IMR-90 (cell line): ENCODE measurements around the gene LRCH3. TPM values are rescaled to one million over a fixed set of nuclear protein-coding genes. Genes with fewer than 3 reads are reported as not detected.

Experiments used
- ATAC-seq: fragments of 200-7000 bp; cut with Tn5 transposase; 2 replicates; pipeline ENCODE4 v1.9.1; 2020; ENCODE audit warnings: low read depth, mild to moderate bottlenecking, moderate library complexity
- BruUV-seq: library from RNA; stranded (reverse); fragments of 400-500 nt; replicated peaks from 2 replicates; lab custom pipeline; 2021; lab: Mats Ljungman, UMichigan
- CTCF ChIA-PET: fragments of 300-600 bp; formaldehyde crosslinking; extraction: SDS; loops from one replicate; lab custom pipeline; 2021; ENCODE audit warnings: antibody characterized with exemption; lab: Yijun Ruan, JAX
- POLR2A ChIA-PET: fragments of 300-600 bp; sonication (Branson Sonifier 250); formaldehyde crosslinking; loops from one replicate; lab custom pipeline; 2022; ENCODE audit warnings: antibody characterized with exemption; ENCODE audit not compliant: unreplicated experiment; lab: Charles Lee
- DNase-seq: peaks from one replicate; pipeline ENCODE4 v3.0.0; 2013
- H2AFZ ChIP-seq: replicated peaks from 2 replicates; pipeline ENCODE3; 2013; ENCODE audit warnings: low read length, mild to moderate bottlenecking; ENCODE audit not compliant: poor library complexity
- H2AK5ac ChIP-seq: 2 replicates; pipeline ENCODE4 v1.6.1; 2013; ENCODE audit warnings: low read depth, low read length, inconsistent platforms
- H2AK9ac ChIP-seq: replicated peaks from 2 replicates; pipeline ENCODE3; 2013; ENCODE audit warnings: mild to moderate bottlenecking, low read depth, low read length, moderate library complexity; ENCODE audit not compliant: poor library complexity
- H2BK120ac ChIP-seq: 2 replicates; pipeline ENCODE4 v1.6.1; 2013; ENCODE audit warnings: low read depth, low read length, inconsistent platforms
- H2BK15ac ChIP-seq: 3 replicates; pipeline ENCODE4 v1.6.1; 2013; ENCODE audit warnings: low read depth, low read length, inconsistent platforms
- H2BK20ac ChIP-seq: 2 replicates; pipeline ENCODE4 v1.6.1; 2013; ENCODE audit warnings: low read depth, mild to moderate bottlenecking, inconsistent platforms, low read length, moderate library complexity
- H2BK5ac ChIP-seq: 2 replicates; pipeline ENCODE4 v1.6.1; 2013; ENCODE audit warnings: mild to moderate bottlenecking, low read depth, low read length, inconsistent platforms; ENCODE audit not compliant: poor library complexity, severe bottlenecking
- H3K14ac ChIP-seq: replicated peaks from 2 replicates; pipeline ENCODE4 v1.6.1; 2013; ENCODE audit warnings: low read depth, low read length, inconsistent platforms
- H3K18ac ChIP-seq: 2 replicates; pipeline ENCODE4 v1.6.1; 2013; ENCODE audit warnings: low read depth, low read length, control low read depth
- H3K23ac ChIP-seq: 2 replicates; pipeline ENCODE4 v1.6.1; 2013; ENCODE audit warnings: low read depth, low read length, inconsistent platforms
- H3K27ac ChIP-seq: 2 replicates; pipeline ENCODE4 v1.5.1; 2013; ENCODE audit warnings: mild to moderate bottlenecking, control low read depth, low read length; ENCODE audit not compliant: insufficient read depth
- H3K27me3 ChIP-seq: 2 replicates; pipeline ENCODE4 v1.6.1; 2013; ENCODE audit warnings: low read length; ENCODE audit not compliant: control insufficient read depth, insufficient read depth
- H3K36me3 ChIP-seq: 2 replicates; pipeline ENCODE4 v1.6.1; 2013; ENCODE audit warnings: low read length, mixed read lengths; ENCODE audit not compliant: control insufficient read depth, insufficient read depth
- H3K4ac ChIP-seq: 2 replicates; pipeline ENCODE4 v1.6.1; 2013; ENCODE audit warnings: low read depth, low read length, inconsistent platforms
- H3K4me1 ChIP-seq: 2 replicates; pipeline ENCODE4 v1.6.1; 2013; ENCODE audit warnings: low read length, mixed read lengths; ENCODE audit not compliant: control insufficient read depth, insufficient read depth
- H3K4me2 ChIP-seq: 2 replicates; pipeline ENCODE4 v1.6.1; 2013; ENCODE audit warnings: low read depth, mild to moderate bottlenecking, control low read depth, low read length, moderate library complexity
- H3K4me3 ChIP-seq: 2 replicates; pipeline ENCODE4 v1.5.1; 2013; ENCODE audit warnings: low read depth, mild to moderate bottlenecking, control low read depth, low read length, moderate library complexity; ENCODE audit not compliant: insufficient read depth
- H3K56ac ChIP-seq: 2 replicates; pipeline ENCODE4 v1.6.1; 2013; ENCODE audit warnings: low read length, inconsistent platforms; ENCODE audit not compliant: insufficient read depth; ENCODE audit errors: extremely low read depth
- H3K79me1 ChIP-seq, 2 experiments: 2 replicates each; pipeline ENCODE4 v1.6.1; 2013; ENCODE audit warnings: low read length in 2 of 2, inconsistent platforms in 1 of 2, low read depth in 1 of 2
- H3K9ac ChIP-seq: 2 replicates; pipeline ENCODE4 v1.6.1; 2013; ENCODE audit warnings: low read depth, low read length, control low read depth
- H3K9me1 ChIP-seq: 2 replicates; pipeline ENCODE4 v1.6.1; 2013; ENCODE audit warnings: low read length, inconsistent platforms; ENCODE audit not compliant: insufficient read depth
- H3K9me3 ChIP-seq: 2 replicates; pipeline ENCODE4 v1.6.1; 2013; ENCODE audit warnings: low read length; ENCODE audit not compliant: control insufficient read depth, insufficient read depth
- H4K20me1 ChIP-seq: 2 replicates; pipeline ENCODE4 v1.6.1; 2013; ENCODE audit warnings: low read length, inconsistent platforms; ENCODE audit not compliant: insufficient read depth
- H4K5ac ChIP-seq: 2 replicates; pipeline ENCODE4 v1.6.1; 2013; ENCODE audit warnings: mild to moderate bottlenecking, low read depth, low read length, control low read depth
- H4K8ac ChIP-seq, 2 experiments: 2 replicates each; pipeline ENCODE4 v1.6.1; 2013; ENCODE audit warnings: low read depth in 2 of 2, low read length in 2 of 2, control low read depth in 1 of 2, inconsistent platforms in 1 of 2
- H4K91ac ChIP-seq: 2 replicates; pipeline ENCODE4 v1.6.1; 2013; ENCODE audit warnings: low read depth, low read length, inconsistent platforms; ENCODE audit not compliant: insufficient read depth
- CEBPB ChIP-seq: IDR thresholded peaks from 2 replicates; pipeline ENCODE4 v1.6.1; 2012; ENCODE audit warnings: low read depth, low read length, improper control_type of control experiment
- CHD1 ChIP-seq: IDR thresholded peaks from 2 replicates; pipeline ENCODE4 v1.6.1; 2012; ENCODE audit warnings: low read depth, low read length, improper control_type of control experiment
- FOS ChIP-seq: fragments of 150-350 bp; IDR thresholded peaks from 2 replicates; pipeline ENCODE4 v1.6.1; 2016; ENCODE audit warnings: low read depth, low read length
- MAFK ChIP-seq: IDR thresholded peaks from 2 replicates; pipeline ENCODE4 v1.6.1; 2012; ENCODE audit warnings: low read depth, low read length, improper control_type of control experiment
- MXI1 ChIP-seq: IDR thresholded peaks from 2 replicates; pipeline ENCODE4 v1.6.1; 2012; ENCODE audit warnings: low read depth, mild to moderate bottlenecking, low read length, moderate library complexity, borderline replicate concordance
- POLR2A ChIP-seq: IDR thresholded peaks from 2 replicates; pipeline ENCODE4 v1.6.1; 2012; ENCODE audit warnings: mild to moderate bottlenecking, low read depth, low read length
- RAD21 ChIP-seq: IDR thresholded peaks from 2 replicates; pipeline ENCODE4 v1.6.1; 2012; ENCODE audit warnings: low read length, improper control_type of control experiment
- SMC3 ChIP-seq: fragments of 150-350 bp; IDR thresholded peaks from 2 replicates; pipeline ENCODE4 v1.6.1; 2016; ENCODE audit warnings: low read depth, mild to moderate bottlenecking, antibody characterized with exemption, low read length, moderate library complexity
- WGBS, 2 experiments: methylation state at CpG; one replicate each; pipeline versions ENCODE4 v1.1.5 to v1.1.7; 2013; ENCODE audit warnings: missing lambda C conversion rate in 2 of 2; ENCODE audit not compliant: insufficient read length in 1 of 2; ENCODE audit errors: extremely low coverage in 2 of 2; 5-methylcytosine and 5-hydroxymethylcytosine counted together
- dilution Hi-C: fragments of 300-500 bp; cut with HindIII; formaldehyde crosslinking; loops from one replicate; pipeline ENCODE4 v1.14.3; 2018; ENCODE audit warnings: low sequenced_read_pairs; ENCODE audit not compliant: unreplicated experiment
- in situ Hi-C: fragments of 300-500 bp; cut with MboI; formaldehyde crosslinking; loops from 3 replicates; pipeline ENCODE4 v1.14.3; 2019; ENCODE audit warnings: low sequenced_read_pairs, inconsistent platforms, mixed read lengths
- intact Hi-C: fragments of 100-400 bp; cut with micrococcal nuclease; formaldehyde crosslinking; loops from 2 replicates; pipeline ENCODE4 v1.10.0; 2022
- polyA plus RNA-seq, 3 experiments: library from polyadenylated mRNA; depleted of rRNA; stranded (reverse); fragments of >200 nt; gene quantifications; 2 replicates each; pipeline ENCODE4 v1.2.3, GENCODE V29; 2012; ENCODE audit warnings: low replicate concordance in 1 of 3
- total RNA-seq: library from RNA; depleted of rRNA; stranded (reverse); fragments of >200 nt; gene quantifications from 2 replicates; pipeline ENCODE4 v1.2.3, GENCODE V29; 2012

The LRCH3 gene
- total and polyA plus RNA-seq, 2 of the 4 experiments (the other 2 are of a cell fraction), result 28.5 to 40.5 TPM

GRCh38 chr3:197750396-197750831 is 40.6 kb upstream of the LRCH3 start:
- no peaks in the 10 kb centered on the region for H3K27me3 ChIP-seq
- peak overlapping the region in 1 of 2 experiments; percentile 33; a peak in 1 of 4 replicates for H4K8ac ChIP-seq
- H2BK120ac ChIP-seq, result peak overlapping the region; percentile 14; the same call in 1 of the 2 replicates
- DNase-seq, result peak; percentile 69
- peak overlapping the region; percentile 81 for H3K14ac ChIP-seq
- peak overlapping the region; percentile 93 for H2AK9ac ChIP-seq
- intact Hi-C loops, result no loop called here
- CTCF ChIA-PET, result interaction anchor here (0.6 to 1.2 kb wide), 2 partner anchors 97 to 152 kb away, joined by 3 read pairs; no protein-coding TSS in a partner anchor
- peak overlapping the region; percentile 91 for H2BK5ac ChIP-seq
- BruUV-seq, result no TSS peak
- peak overlapping the region; percentile 66 for H4K91ac ChIP-seq
- 0% methylated on average over 11 of the region's 43 CpGs; no CpG with 5 or more reads in 1 of the 2 experiments for WGBS, 2 experiments
- in situ Hi-C loops, result no loop called here
- peak overlapping the region; percentile 69 for H3K9ac ChIP-seq
- H4K20me1 ChIP-seq, result peaks cover 48% of the 10 kb centered on the region
- no peaks in the 10 kb centered on the region for H3K9me3 ChIP-seq
- no peak overlapping the region for H3K18ac ChIP-seq
- no peak overlapping the region for H2BK20ac ChIP-seq
- POLR2A ChIA-PET, result no interaction called here
- no peaks in the 10 kb centered on the region for H3K36me3 ChIP-seq
- H2AFZ ChIP-seq, result peak overlapping the region; percentile 100
- peak; percentile 50 for ATAC-seq
- peaks cover 6% of the 10 kb centered on the region; the same call in 1 of the 2 replicates for H3K9me1 ChIP-seq
- peak overlapping the region; percentile 93 for H3K4me2 ChIP-seq
- H3K4me3 ChIP-seq, result peak overlapping the region; percentile 89
- H3K23ac ChIP-seq, result peak overlapping the region; percentile 92
- peak overlapping the region; percentile 65; the same call in 1 of the 2 replicates for H2AK5ac ChIP-seq
- no peak overlapping the region for H4K5ac ChIP-seq
- H3K79me1 ChIP-seq, result peaks cover 7 to 23% of the 10 kb centered on the region in 2 experiments; a peak in 3 of 4 replicates
- peak overlapping the region; percentile 94 for H3K27ac ChIP-seq
- H3K56ac ChIP-seq, result peak overlapping the region; percentile 73; the same call in 1 of the 2 replicates
- H2BK15ac ChIP-seq, result 0 out of 3 replicates have a peak overlapping the region, but pooled peaks have one; percentile 37
- H3K4ac ChIP-seq, result peak overlapping the region; percentile 77
- dilution Hi-C loops, result no loop called here
- H3K4me1 ChIP-seq, result peaks cover 2% of the 10 kb centered on the region
- TF ChIP-seq MXI1 (0 out of 2 replicates have a peak, but pooled peaks have one; percentile 19), POLR2A (peak; percentile 62; the same call in 1 of the 2 replicates), MAFK (no peak), SMC3 (no peak), CHD1 (no peak), FOS (no peak), CEBPB (no peak), RAD21 (peak; percentile 29; the same call in 1 of the 2 replicates)
